Suppressor macrophage (primary cell): ENCODE data around the gene CHAD.
A peak's percentile ranks its signal among the peaks of the same experiment; 100 is the strongest.

Source experiments
- DNase-seq, 4 experiments: peaks; one replicate each; pipeline ENCODE4 v3.0.0-alpha.2; 2020 to 2022
- total RNA-seq, 17 experiments: gene quantifications; one replicate each; lab custom pipeline; 2026; ENCODE audit warnings: mixed read lengths in 6 of 17, inconsistent platforms in 3 of 17; lab: John Stamatoyannopoulos, UW

Gene CHAD, protein sequence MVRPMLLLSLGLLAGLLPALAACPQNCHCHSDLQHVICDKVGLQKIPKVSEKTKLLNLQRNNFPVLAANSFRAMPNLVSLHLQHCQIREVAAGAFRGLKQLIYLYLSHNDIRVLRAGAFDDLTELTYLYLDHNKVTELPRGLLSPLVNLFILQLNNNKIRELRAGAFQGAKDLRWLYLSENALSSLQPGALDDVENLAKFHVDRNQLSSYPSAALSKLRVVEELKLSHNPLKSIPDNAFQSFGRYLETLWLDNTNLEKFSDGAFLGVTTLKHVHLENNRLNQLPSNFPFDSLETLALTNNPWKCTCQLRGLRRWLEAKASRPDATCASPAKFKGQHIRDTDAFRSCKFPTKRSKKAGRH
- 0 to 0.55 (median 0) reads per million in 17 experiments for total RNA-seq

DNA sequence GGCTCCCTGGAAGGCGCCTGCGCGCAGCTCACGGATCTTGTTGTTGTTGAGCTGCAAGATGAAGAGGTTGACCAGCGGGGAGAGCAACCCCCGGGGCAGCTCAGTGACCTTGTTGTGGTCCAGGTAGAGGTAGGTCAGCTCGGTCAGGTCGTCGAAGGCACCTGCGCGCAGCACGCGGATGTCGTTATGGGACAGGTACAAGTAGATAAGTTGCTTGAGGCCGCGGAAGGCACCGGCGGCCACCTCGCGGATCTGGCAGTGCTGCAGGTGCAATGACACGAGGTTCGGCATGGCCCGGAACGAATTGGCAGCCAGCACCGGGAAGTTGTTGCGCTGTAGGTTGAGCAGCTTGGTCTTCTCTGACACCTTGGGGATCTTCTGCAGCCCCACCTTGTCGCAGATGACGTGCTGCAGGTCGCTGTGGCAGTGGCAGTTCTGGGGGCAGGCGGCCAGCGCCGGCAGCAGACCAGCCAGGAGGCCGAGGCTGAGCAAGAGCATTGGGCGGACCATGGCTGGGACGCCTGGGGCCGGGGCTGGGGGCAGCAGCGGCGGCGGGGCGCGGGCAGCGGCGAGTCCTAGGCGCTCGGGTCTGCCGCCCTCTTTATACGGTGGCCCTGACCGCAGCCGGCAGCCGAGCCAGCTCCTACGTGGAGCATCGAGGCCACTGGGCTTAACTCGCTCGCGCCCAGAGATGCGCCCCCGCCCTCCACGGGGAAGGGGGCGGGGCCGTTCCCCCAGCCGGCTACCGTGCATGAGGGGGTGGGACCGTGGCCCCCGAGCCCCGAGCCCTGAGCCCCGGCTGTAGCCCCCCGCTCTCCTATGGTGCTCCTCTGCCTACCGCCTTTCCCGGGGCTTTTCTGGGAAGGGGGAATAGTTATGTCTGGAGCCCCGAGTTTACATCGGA lies at the start of gene CHAD:
Gene CHAD (minus strand): TSS at position 577 of the 904 bp plus-strand sequence. CDS start 67 bp downstream, at position 510.
- DNase-seq = peak in 1 of 4 experiments; percentile 28

- DNase-seq = no peak
Observed at GRCh38 chr17:50517504-50518383, 49.1 kb upstream of the CHAD start.

GRCh38 chr17:50517011-50517410 lies 48.3 kb upstream of the CHAD start:
- DNase-seq = no peak

DNA sequence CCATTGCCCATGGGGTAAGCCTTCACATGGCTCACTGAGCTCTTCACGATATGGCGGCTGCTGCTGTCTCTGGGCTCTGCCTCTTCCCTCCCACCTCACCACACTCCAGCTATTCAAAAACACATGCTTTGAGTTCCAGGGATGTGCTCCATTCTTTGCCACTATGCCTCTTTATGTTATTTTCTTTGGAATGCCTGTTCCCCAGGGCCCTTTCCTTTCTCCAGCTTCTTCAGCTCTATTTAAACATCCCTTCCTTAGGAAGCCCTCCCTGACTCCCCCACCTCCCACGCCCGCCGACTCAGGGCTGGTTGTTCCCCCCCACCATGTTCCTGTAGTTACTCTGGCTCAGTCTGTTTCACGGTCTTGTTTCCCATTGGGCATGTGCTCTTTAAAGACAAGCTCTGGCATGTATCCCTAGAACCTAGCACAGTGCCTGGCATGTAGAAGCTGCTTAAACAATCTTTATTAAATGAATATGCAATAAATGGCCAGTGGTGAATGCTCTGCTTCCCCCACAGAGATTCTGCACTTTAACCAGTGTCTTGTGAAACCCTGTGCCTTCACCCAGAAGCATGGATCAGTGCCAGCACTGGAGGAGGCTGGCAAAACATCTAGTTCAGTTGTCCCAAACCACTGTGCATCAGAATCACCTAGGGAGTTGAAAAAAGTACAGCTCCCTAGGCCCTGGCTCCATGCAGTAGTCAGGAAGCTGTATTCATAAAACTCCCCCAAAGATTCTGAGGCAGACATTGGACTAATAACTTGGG lies 46.4 kb upstream of the CHAD start:
- DNase-seq = peak; percentile 28 to 66 (median 62)

DNA sequence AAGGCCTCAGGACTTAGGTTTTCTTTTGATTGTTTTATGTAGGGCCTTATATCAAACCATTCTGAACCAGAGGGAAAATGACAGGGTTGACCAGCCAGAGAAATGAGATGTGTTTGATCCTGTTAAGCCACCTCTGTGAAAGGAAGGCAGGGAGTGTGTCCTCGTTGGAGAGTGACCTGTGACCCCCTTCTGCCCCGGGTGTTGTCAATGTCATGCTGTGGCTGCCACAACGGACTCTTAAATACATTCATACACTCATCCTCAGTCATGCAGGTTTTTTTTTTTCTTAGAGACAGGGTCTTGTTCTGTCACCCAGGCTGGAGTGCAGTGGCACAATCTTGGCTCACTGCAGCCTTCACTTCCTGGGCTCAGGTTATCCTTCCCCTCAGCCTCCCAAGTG lies 45.7 kb upstream of the CHAD start:
- no peak for DNase-seq

- no peak for DNase-seq
Observed at GRCh38 chr17:50513495-50513894, 44.8 kb upstream of the CHAD start.

GRCh38 chr17:50511058-50511457 lies 42.4 kb upstream of the CHAD start:
- no peak for DNase-seq

DNA sequence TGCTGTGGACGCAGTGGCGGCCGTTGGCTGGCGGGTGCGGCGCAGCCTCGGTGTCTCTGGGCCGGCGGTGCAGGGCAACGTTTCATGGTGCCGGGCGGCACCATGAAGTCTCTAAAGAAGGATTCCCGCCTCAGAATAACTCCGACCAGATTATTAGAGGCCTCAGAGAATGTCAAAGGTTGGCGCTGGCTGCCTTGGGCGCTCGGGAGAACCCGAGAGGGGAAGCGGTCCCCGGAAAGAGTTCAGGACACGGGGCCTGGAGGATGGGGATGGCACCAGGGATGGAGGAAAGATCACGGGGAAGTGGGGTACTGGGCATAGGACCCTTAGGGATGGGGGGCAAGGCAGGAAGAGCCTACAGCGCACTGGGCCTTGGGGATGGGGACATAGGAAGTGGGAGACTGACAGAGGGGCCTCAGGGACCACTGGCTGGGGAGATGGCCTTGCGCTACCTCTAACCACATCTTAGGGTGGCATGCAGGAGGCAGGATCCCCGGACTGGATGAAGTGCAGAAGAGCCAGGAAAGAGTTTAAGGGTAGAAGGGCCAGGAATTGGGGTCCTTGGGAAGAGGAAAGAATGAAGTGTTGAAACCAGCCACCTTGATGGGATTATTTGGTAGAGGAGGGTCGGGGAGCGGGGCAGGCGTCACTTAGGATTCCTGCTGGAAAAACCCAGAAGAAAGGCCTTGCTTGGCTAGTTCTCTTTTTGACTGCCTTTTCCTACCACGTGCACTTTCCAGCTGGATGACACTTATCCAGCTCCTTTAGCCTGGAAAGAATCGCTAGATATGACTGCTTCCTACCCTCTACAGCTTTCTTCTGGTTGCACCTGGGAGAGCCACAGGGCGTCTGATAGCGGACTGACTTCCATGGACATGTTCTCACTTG lies 40.1 kb upstream of the CHAD start:
- no peak for DNase-seq

DNA sequence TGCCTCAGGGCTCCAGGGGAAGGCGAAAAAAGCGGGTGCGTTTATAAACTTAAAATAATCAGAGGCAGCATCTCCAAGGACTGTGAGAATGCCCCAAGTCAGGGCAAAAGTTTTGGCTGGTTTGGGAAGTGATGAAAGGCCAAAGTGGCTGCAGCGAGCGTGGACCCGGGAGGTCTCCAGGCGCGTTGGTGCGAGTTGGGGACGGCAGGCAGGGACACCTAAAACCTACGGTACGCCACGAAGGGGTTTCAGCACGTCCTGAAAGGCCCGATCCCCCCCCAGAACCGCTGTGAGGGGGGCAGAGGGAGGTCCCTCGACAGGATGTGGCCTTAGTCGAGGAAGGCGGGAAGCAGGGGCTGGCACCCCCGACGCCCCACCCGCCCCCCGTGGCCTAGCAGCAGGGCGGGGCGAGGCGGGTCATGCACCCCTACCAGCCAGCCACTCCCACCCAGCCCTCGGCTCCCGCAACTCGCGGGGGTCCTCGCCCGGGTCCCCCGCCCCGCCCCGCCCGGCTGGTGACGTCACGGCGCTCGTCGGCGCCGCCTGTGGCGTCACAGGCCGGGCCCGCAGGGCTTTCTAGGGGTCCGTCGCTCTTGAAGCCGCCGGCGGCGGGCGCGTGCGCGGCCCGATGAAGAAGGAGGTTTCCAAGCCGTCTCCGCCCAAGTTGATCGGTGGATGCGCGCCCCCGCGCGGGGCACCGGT lies 39.3 kb upstream of the CHAD start, which contains the start of gene MYCBPAP:
Gene MYCBPAP (plus strand): TSS at position 569 of the 702 bp plus-strand sequence. CDS start 236 bp downstream, outside the sequence.
- peak; percentile 74 to 89 (median 82) for DNase-seq

DNA sequence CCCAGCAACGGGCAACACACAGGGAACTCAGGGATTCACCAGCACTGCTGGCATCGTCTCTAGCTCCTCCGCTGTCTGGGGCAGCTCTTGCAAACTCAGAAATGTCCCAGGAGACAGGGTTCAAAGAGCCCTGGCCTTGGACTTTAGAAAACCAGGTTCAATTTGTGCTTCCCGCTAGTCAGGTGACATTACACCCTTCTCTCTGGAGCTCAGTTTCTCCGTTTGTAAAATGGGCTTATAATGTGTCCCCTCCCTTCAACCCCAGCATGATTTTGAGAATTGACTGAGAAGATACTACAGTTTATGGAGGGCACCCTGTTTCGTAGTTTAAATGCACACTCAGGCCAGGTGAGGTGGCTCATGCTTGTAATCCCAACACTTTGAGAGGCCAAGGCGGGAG lies 37.6 kb upstream of the CHAD start:
- no peak for DNase-seq

DNA sequence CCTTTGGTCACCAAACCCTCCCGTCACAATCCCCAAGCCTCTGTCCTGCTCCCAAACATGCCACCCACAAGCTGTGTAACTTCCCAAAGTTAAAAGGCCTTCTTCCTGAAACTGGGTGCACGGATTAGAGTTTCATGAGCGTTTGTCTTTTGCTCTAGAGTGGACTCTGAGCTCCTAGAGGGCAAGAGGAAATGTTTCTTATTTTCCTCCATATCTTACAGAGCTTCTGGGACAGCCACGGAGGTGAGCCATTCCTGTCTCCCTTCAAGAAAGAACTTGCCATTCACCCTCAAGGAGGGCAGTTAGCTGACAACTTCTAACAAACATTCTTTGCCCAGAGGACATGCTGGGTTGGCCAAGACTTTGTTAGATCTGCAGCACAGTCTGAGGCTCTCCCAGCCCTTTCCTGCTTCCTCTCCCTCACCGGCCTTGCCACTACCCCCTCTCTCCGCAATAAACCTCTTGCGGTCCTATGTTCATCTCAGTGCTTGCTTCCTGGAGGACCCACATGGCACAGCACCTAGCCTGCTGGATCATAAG lies 37.0 kb upstream of the CHAD start:
- DNase-seq = peak in 3 of 4 experiments; percentile 33 to 47 (median 37)

DNA sequence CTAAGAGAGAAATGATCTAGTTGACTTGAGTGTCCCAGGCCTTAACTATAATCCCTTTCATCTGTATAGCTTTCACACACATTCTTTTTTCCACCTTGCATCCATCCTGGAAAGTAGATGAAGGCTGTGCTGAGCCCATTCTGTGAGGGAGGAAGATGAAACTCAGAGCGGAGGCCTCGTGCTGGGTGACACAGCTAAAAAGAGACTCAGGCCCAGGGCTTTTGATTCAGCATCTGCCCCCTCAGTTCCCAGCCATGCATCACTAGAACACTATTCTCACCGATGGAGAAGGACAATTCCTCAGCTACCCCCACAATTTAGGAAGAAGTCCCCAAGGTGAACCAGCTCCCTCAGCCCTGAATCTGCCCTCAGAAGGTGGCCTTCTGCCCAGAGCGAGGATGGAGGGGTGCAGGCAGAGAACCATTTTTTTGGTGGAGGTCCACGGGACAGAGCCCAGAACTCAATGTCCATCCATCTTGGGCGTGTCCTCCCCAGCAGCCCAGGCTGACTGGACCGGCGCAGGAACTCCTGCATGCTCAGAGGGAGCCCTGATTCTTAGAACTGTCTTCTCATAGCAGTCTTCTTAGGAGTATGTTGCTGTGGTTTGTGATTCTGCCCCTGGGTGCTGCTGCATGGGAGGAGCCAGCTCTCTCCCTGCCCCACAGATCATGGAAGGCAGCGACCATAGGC lies 33.8 kb upstream of the CHAD start:
- peak in 2 of 4 experiments; percentile 22 to 30 for DNase-seq

- DNase-seq = peak; percentile 44 to 62 (median 58)
Observed at GRCh38 chr17:50501054-50501453, 32.4 kb upstream of the CHAD start.

- no peak for DNase-seq
Observed at GRCh38 chr17:50499721-50500120, 31.0 kb upstream of the CHAD start.

- DNase-seq = no peak
Observed at GRCh38 chr17:50499270-50499669, 30.6 kb upstream of the CHAD start.

- DNase-seq = no peak
Observed at GRCh38 chr17:50498021-50498874, 29.6 kb upstream of the CHAD start.

- no peak for DNase-seq
Observed at GRCh38 chr17:50495918-50496317, 27.2 kb upstream of the CHAD start.
